NCI-H2171 (cell line): ENCODE measurements around the gene LTB4R.
A peak's percentile ranks its signal among the peaks of the same experiment; 100 is the strongest.
"Not testable (repeated sequence)": the region's sequence is repeated elsewhere in the genome, so short reads cannot be mapped to it uniquely, and the experiment has no call there.

ENCODE experiments used
- DNase-seq: peaks from one replicate; lab custom pipeline; 2025; lab: John Stamatoyannopoulos, UW

LTB4R gene

DNA sequence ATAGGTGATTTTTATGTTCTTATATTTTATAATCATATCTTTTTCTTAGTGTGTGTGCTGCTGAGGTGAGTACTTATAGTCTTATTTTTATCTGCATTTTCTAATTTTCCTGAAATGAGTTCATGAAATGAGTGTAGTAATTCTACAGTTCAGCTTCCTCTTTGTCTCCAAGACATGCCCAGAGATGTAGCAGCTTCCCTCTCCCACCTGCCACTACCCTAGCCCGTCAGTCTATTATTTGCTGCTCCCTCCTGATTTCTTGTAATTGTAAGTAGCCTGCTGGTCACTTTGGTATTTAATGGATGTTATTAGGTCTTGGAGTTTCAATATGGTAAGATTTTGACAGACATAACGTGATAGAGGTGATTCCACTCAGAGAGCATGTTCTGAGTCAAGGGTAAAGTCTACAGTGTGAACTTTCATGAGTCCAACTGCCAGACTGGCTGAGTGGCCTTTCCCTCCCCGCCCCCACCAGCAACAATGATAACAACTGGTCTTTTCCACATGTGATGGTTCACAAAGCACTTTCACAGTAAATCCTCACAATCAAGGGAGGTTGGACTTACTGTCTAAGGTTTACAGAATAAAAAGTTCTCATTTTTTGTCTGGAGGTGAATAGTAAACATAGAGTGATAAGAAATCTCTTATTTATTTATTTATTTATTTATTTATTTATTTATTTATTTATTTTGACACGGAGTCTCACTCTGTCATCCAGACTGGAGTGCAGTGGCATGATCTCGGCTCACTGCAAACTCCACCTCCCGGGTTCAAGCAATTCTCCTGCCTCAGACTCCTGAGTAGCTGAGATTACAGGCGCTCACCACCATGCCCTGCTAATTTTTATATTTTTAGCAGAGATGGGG lies 32.7 kb downstream of the LTB4R start:
- no peak for DNase-seq

DNA sequence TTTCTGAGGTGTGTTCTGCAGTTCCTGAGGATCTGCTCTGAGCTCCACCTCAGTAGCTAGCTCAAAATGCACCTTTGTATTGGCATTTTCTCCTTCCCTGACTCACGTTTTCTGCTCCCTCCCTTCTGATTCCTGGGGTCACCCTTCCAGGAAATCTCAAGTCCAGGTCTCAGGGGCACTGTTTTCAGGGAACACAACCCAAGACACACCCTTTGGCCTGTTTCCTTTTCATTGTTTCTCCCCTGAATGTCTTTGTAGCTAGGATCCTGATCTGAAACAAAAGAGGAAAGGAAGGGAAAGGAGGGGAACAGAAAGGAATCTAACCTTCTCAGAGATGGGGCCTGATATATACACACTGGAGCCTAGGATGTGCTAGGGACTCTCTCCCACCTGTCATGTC lies 35.8 kb downstream of the LTB4R start:
- DNase-seq = no peak

DNA sequence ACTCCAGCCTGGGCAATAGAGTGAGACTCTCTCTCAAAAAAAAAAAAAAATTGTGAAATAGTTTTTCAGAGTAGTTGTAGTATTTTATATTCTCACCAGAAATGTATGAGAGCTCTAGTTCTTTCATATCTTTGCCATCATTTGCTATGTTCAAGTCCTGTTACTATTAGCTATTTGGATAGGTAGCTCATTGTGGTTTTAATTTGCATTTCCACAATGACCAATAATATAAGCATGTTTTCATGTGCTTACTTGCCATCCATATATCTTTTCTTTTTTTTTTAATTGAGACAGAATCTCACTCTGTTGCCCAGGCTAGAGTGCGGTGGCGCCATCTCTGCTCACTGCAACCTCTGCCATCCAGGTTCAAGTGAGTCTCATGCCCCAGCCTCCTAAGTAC lies 36.9 kb downstream of the LTB4R start:
- no peak for DNase-seq

DNA sequence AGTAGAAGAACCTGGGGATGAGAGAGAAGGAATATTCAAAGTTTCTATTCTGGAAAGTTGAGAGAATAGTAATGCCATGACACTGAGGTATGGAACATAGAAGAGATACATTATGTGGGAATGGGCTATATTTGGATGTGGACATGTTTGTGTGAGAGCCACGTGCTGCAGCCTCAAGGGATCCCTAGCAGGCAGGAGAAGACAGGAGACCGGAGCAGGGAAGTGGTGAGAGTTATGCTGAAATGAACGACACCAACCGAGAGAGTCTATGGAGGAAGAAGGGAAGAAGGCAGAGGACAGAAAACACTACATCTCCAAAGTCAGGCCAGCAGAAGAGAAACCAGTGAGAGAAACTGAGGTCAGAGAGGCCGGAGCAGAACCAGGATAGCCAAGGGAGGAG lies 38.4 kb downstream of the LTB4R start:
- no peak for DNase-seq

DNA sequence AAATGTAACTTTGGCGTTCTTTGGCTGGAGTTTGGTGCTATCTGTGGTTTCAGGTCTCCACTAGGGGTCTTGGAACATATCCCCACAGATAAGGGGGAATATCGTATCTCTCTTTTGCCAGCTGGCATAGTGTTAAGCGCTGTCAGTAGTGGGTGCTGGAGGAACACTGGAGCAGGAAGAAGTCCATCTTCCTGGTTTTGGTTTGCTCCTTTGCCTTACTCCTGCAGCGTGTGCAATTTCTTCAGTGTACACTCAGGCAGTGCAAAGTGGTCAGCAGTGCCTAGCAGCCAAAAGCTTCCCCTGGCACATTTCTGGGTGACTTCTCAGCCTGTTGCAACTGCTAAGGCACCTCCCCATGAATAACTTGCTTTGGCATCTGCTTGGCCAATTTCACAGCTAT lies 40.2 kb downstream of the LTB4R start:
- DNase-seq = no peak

DNA sequence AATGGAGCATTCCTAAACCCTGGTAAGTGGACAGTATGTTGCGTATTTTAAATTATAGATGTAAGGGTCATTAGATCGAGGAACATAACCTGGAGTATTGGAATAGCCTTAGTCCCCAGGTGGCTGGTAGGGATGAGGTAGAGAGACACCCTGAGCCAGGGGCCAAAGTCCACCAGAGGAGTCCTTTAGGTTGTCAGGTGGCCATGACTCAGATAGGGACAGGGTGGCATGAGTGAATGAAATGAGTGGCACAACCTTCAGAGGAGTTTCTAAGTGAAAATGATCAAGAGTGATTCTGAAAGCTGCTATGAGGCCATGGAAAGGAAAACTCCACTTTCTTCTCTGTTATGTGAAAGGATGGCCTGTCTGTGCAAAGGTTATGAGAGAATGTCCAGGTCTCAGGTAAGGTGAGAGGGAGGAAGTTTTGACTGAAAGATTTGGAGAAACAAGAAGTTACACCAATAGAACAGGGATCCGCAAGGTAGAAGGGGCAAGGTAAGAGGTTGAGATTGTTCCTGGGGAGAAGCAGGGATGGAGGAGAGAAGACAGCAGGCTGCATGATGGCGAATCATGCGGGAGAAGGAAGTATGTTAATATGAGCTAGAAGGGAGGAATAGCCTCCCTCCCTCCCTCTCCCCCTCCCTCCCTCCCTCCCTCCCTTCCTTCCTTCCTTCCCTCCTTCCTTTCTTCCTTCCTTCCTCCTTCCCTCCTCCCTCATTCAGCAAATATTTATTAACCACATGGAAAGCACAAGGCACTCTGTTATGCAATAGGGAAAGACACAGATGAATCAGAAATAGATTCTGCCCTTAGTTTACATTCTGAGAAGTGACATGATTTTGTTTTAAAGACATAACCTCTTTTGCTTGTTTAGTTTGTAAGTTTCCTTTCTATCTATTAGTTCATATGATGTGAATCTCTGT lies 42.5 kb downstream of the LTB4R start:
- DNase-seq = no peak

DNA sequence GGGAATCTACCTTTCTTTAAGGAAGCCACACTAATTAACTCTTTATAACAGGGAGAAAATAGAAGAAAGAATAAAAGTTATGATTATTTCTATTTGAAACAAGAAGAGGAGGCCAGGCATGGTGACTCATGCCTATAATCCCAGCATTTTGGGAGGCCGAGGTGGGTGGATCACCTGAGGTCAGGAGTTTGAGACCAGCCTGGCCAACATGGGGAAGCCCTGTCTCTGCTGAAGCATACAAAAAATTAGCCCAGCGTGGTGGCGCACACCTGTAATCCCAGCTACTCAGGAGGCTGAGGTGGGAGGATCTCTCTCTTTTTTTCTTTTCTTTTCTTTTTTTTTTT lies 43.2 kb downstream of the LTB4R start:
- not testable (repeated sequence) for DNase-seq

DNA sequence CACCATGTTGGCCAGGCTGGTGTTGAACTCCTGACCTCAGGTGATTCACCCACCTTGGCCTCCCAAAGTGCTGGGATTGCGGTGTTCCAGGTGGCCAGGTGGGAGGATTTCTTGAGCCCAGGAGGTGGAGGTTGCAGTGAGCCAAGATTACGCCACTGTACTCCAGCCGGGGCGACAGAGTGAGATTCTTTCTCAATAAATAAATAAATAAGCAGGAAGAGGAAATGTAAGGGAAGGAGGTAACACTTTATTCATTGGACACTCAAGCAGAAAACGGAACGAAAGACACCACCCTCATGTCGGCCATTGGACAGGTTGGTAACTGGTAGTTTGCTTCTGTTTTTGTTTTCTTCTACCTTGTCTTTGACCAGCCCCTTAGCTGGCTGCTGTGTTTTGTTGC lies 43.7 kb downstream of the LTB4R start:
- no peak for DNase-seq

DNA sequence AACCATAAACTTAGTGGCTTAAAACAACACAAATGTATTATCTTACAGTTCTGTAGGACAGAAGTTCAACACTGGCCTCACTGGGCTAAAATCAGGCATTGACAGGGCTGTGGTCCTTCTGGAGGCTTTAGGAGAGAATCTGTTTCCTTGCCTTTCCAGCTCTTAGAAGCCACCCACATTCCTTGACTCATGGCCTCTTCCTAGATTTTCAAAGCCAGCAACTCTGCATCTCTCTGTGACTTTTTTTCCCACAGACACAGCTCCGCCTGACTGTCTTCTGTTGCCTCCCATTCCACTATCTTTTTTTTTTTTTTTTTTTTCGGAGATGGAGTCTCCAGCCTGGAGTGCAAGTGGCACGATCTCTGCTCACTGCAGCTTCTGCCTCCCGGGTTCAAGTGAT lies 44.9 kb downstream of the LTB4R start:
- DNase-seq = no peak

DNA sequence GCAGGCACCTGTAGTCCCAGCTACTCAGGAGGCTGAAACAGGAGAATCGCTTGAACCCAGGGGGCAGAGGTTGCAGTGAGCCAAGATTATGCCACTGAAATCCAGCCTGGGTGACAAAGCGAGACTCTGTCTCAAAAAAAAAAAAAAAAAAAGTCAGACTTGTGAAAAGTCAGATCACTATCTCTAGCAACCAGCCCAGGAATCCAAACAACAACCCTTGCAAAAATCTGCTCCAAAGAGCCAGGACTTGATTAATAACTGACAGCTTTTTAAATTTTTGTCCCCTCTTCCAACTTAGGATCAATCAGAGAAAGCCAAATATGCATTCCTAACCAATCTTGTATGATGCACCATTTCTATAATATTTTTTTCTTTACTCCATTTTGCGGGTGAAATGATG lies 49.0 kb downstream of the LTB4R start:
- DNase-seq = no peak

DNA sequence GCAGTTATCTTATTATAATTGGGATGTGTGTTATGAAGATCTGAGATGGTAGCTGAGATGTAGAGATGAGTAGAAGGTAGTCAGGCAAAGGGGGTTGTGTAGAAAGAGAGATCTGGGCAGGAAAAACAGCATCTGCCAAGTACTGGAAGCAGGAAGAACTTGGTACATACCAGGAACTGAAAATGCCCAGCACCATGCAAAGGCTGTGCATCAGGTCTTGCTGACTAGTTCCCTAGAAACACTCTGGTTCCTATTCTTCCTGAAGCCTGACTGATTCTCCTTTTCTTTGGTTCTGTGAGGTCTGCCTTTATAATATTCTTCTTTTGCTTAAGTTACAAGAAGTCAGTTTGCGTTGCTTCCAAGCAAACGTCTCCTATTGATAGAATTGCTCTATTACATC lies 50.0 kb downstream of the LTB4R start:
- no peak for DNase-seq

DNA sequence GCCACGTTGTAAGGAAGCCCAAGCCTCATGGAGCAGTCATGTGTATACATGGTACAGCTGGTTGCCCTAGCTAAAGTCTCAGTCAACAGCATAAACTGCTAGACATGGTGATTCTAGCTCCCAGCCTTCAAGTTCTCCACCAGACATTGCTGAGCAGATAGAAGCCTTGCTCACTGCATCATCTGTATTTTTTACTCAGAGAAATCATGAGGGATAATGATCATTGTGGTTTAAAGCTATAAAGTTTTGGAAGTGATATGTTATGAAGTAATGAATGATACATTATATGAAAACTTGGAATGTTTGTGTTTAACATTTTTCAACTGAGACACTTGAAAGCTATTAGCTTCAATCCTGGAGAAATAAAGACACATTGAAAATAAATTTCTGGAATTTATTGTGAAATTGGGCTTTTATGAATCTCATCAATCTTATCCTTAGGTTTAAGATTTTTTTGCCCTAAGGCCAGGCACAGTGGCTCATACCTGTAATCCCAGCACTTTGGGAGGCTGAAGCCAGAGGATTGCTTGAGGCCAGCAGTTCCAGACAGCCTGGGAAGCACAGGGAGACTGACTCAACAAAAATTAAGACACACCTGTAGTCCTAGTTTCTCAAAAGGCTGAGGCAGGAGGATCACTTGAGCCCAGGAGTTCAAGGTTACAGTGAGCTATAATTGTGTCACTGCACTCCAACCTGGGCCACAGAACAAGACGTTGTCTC lies 51.1 kb downstream of the LTB4R start:
- DNase-seq = no peak

DNA sequence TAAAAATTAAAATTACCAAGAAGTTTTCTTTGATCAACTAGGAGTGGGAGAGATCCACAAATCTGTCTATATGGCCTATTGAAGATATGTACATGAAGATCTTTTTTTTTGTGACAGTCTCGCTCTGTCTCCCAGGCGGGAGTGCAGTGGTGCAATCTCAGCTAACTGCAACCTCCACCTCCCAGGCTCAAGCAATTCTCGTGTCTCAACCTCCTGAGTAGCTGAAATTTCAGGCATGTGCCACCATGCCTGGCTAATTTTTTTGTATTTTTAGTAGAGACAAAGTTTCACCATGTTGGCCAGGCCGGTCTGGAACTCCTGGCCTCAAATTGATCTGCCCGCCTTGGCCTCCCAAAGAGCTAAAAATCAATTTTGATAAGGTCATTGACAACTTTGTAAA lies 52.1 kb downstream of the LTB4R start:
- no peak for DNase-seq

DNA sequence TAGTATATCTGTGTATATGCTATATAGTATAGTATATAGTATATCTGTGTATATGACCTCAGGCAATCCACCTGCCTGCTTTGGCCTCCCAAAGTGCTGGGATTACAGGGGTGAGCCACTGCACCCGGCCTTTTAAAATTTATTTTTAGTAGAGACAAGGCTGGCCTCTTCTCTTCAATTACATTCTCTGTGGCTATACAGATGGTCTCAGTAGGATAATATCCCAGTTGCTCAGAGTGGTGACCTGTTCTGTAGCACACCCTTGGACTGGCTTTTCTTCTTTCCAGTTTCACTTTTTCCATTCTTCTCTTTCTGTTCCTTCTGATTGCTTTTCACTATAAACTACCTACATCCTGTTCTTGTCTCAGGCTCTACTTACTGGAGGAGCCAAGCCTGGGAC lies 53.5 kb downstream of the LTB4R start:
- no peak for DNase-seq

DNA sequence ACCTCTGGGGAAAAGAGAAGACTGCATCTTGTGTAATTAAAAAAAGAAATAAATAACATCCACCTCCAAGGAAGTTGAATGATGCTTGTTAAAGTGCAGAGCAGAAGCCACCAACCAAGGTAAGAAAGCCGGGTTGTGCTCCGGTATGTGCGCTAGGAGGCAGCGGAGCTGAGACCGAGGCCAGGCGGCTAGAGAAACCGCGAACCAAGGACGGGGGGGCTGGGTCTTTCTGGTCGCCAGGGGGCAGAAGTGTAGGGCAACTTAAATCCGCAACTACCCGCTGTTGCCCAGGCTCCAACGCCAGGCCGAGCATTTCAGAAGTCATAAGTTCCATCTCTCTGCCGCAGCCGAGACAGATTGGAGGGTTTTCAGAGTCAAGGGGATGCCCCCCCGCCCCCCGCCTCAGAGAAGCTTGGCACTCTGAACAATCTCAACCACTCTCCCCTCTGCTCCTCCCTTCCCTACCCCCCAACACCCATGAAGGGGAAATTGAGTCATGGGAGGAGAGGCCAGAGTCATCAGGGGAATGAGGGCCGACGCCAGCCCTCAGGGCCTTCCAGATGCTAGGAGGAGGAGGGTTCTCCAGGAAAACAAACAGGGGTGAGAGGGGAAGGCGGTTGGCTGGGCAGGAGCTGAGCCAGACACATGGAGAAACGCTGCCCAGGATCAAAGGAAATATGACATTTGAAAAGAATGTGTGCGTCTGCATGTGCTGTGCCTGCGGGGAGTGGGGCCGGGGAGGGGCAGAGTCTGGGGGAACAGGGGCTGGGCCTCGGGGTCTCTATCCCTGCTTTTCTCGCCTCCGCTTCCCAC lies 54.5 kb downstream of the LTB4R start:
- DNase-seq = peak; percentile 87

DNA sequence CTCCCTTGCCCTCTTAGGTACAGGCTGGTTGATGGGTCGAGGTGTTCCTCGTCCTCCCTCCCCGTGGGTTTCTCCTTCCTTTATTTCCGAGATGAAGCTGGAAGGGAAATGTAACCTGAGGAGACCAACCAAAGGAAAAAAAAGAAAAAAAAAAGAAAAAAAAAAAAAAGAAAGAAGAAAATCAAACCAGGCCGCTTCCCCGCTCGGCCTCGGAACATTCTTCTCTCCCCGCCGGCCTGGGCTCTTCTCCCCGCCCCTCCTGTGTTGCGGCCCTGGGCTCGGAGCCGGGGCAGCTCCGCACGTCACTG lies 55.1 kb downstream of the LTB4R start:
- DNase-seq = no peak

DNA sequence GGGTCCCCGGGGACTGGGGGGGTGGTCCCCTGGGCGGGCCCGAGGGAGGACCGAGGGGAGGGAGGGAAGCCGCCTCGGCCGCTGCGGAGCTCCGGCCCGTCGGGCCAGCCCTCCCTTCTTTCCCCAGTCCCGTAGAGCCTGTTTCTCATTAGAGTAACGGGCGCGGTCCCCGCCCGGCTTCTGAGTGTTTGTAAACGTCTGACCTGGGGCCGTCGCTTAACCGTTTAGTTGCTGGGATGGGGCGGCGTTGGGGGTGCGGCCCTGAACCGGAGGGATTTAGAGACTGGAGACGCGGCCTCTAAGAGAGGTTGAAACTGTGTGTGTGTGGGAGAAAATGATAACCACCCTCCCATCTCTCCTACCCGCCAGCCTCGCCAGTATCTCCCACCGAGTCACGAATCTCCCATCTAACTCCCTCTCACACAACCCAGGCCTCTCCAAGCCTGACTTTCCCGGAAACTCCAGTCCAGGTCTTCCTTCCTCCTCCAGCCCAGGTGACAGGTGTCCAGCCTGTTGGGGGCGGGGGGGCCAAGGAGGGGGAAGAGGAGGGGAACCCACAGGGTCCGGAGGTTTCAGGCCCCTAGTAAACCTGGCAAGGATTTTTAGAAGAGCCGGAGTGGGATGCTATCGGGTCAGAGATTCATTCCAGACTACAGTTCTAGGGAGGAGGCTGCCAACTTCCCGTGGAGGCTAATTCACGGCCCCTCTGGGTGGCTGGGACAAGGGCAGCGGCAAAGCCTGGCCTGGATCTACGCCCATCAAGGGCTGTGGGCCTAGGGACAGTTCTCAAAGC lies 55.6 kb downstream of the LTB4R start:
- peak; percentile 100 for DNase-seq
